ENCODE measurements around the gene GIPC3. TPM values are rescaled to one million over a fixed set of nuclear protein-coding genes. Genes with fewer than 3 reads are reported as not detected.

The GIPC3 gene
- total RNA-seq, 1 donor: under 0.01 TPM

DNA sequence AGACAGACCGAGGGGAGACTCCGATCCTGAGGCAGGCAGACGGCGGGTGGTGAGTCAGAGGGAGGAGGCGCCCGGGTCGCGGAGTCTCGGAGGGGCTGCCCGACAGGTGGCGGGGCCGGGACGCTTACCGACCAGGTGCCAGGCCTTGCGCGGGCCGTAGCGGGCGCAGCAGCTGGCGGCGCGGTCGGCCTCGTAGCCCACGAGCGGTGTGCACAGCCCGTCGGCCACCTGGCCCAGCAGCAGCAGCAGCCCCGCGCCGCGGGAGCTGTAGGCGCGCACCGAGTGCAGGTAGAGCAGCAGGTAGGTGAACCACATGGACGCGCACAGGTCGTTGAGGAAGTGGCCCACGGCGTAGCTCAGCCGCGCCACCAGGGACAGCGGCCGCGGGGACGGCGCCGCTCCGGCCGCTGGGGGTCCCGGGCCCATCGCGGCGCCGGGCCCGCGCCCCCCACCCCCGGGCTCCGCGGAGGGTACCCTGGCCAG lies 28.3 kb upstream of the GIPC3 start:
- no peaks in the 10 kb centered on the region for H3K36me3 ChIP-seq (ENCODE audit: insufficient read depth, low read length)
- H3K4me3 ChIP-seq (ENCODE audit: insufficient read depth, low read length): peak overlapping the region; percentile 95
- H3K27me3 ChIP-seq (ENCODE audit: insufficient read depth, low read length): no peaks in the 10 kb centered on the region
- TF ChIP-seq, protein P1, sequence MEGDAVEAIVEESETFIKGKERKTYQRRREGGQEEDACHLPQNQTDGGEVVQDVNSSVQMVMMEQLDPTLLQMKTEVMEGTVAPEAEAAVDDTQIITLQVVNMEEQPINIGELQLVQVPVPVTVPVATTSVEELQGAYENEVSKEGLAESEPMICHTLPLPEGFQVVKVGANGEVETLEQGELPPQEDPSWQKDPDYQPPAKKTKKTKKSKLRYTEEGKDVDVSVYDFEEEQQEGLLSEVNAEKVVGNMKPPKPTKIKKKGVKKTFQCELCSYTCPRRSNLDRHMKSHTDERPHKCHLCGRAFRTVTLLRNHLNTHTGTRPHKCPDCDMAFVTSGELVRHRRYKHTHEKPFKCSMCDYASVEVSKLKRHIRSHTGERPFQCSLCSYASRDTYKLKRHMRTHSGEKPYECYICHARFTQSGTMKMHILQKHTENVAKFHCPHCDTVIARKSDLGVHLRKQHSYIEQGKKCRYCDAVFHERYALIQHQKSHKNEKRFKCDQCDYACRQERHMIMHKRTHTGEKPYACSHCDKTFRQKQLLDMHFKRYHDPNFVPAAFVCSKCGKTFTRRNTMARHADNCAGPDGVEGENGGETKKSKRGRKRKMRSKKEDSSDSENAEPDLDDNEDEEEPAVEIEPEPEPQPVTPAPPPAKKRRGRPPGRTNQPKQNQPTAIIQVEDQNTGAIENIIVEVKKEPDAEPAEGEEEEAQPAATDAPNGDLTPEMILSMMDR (IDR thresholded peaks at IDR 0.05; ENCODE audit: extremely low read depth, low read depth, low read length): no peak
- peaks cover 19% of the 10 kb centered on the region for H4K20me1 ChIP-seq (ENCODE audit: insufficient read depth, low read length)
- H3K9me3 ChIP-seq (ENCODE audit: low read depth, low read length): no peaks in the 10 kb centered on the region
- H3K27ac ChIP-seq (ENCODE audit: low read depth, low read length): peak overlapping the region; percentile 57
- DNase-seq (ENCODE audit: insufficient read length, low spot score, missing footprints): peak; percentile 98
- peaks cover 42% of the 10 kb centered on the region for H3K79me2 ChIP-seq (ENCODE audit: insufficient read depth, low read length)
- peak overlapping the region; percentile 62 for H2AFZ ChIP-seq (ENCODE audit: low read length)
- H3K4me1 ChIP-seq (ENCODE audit: insufficient read depth, low read length): peaks cover 12% of the 10 kb centered on the region
- H3K4me2 ChIP-seq (ENCODE audit: insufficient read depth, low read length): peak overlapping the region; percentile 95

DNA sequence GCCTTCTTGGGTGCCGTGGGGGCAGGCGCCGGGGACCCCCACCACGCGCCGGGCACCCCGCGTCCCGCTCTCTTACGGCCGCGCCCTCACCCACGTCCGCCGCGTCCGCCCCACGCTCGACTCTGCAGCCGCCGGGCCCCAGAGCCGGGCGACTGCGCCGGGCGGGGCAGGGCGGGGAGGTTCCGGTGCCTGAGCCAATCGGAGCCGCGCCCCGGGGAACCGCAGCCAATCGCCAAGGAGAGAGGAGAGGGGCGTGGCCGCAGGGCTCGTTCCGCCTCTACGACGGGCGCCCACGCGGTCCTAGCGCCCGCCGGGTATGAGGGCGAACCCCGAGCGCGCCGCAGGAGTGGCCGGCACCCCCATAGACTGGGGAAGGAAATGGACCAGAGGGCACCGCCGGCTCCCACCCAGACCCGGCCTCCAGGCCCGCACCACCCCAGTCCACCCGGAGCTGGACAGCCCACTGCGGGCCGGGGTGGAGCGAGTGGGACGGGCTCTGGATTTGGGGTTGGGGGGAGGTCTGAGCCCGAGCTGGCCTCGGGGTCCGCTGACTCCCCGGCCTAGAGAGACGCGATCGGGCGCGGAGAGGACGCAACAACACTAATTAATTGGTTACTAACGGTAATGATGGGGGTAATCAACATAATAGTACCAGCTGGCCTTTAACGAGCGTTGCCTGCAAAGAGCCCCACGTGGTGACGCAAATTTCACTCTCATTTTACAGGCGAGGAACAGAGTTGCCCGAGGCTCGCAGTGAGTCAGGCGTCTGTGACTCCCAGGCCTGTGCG lies 27.6 kb upstream of the GIPC3 start, which contains the start of gene MFSD12:
MFSD12 (minus strand) TSS at position 126 of the 788 bp plus-strand sequence. CDS start 183 bp downstream, outside the sequence.
- peak within 1 kb of the TSS; percentile 95 for H3K4me2 ChIP-seq (ENCODE audit: insufficient read depth, low read length)
- H3K4me1 ChIP-seq (ENCODE audit: insufficient read depth, low read length): peaks cover 10% of the 10 kb centered on the region
- no peaks in the 10 kb centered on the region for H3K36me3 ChIP-seq (ENCODE audit: insufficient read depth, low read length)
- TF ChIP-seq, protein P1 (IDR thresholded peaks at IDR 0.05; ENCODE audit: extremely low read depth, low read depth, low read length): no peak
- no peaks in the 10 kb centered on the region for H3K9me3 ChIP-seq (ENCODE audit: low read depth, low read length)
- H4K20me1 ChIP-seq (ENCODE audit: insufficient read depth, low read length): peaks cover 19% of the 10 kb centered on the region
- H3K27me3 ChIP-seq (ENCODE audit: insufficient read depth, low read length): no peaks in the 10 kb centered on the region
- peak; percentile 100 for DNase-seq (ENCODE audit: insufficient read length, low spot score, missing footprints)
- H3K79me2 ChIP-seq (ENCODE audit: insufficient read depth, low read length): peaks cover 39% of the 10 kb centered on the region
- peak within 1 kb of the TSS; percentile 92 for H2AFZ ChIP-seq (ENCODE audit: low read length)
- H3K4me3 ChIP-seq (ENCODE audit: insufficient read depth, low read length): peak within 1 kb of the TSS; percentile 95
- H3K27ac ChIP-seq (ENCODE audit: low read depth, low read length): peak within 1 kb of the TSS; percentile 85

DNA sequence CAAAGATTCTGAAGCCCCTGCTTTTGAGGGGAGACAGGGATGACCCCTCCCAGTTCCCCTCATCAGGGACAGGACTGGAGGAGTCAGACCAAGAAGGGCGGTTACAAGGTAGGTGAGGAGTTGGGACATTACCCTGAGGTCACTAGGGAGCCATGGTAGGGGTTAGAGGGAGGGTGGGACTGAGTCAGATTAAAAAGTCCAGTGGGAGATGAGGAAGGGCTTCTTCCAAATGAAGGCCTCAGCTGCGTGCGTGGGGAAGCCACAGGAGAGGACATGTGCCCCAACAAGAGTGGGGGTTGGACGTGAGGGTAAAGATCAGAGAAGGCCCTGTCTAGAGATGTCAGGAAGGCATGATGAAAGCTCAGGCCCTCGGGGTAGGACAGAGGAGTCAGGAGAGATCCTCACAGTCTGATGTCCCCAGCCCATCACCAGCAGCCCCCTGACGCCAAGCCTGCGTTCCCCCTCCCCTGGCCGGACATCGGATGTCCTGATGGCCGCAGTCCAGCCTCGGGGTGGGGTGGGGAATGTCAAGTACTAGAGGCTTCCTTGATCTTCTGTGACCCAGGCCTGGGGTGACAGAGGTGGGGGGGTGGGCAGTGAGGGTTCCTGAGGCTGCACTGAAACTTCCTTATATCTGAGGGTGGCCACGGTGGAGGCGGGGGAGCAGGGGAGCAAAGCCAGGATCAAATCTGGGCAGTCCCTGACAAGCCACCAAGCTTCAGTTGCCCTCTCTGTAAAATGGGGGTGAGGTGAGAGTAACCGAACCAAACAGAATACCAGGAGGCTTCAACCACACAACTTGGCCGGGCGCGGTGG lies 21.4 kb upstream of the GIPC3 start:
- H3K36me3 ChIP-seq (ENCODE audit: insufficient read depth, low read length): no peaks in the 10 kb centered on the region
- H3K4me2 ChIP-seq (ENCODE audit: insufficient read depth, low read length): no peak overlapping the region
- H3K4me3 ChIP-seq (ENCODE audit: insufficient read depth, low read length): no peak overlapping the region
- peak; percentile 11 for DNase-seq (ENCODE audit: insufficient read length, low spot score, missing footprints)
- H4K20me1 ChIP-seq (ENCODE audit: insufficient read depth, low read length): no peaks in the 10 kb centered on the region
- no peak overlapping the region for H2AFZ ChIP-seq (ENCODE audit: low read length)
- no peaks in the 10 kb centered on the region for H3K4me1 ChIP-seq (ENCODE audit: insufficient read depth, low read length)
- no peaks in the 10 kb centered on the region for H3K79me2 ChIP-seq (ENCODE audit: insufficient read depth, low read length)
- TF ChIP-seq, protein P1 (IDR thresholded peaks at IDR 0.05; ENCODE audit: extremely low read depth, low read depth, low read length): no peak
- H3K27me3 ChIP-seq (ENCODE audit: insufficient read depth, low read length): no peaks in the 10 kb centered on the region
- H3K27ac ChIP-seq (ENCODE audit: low read depth, low read length): no peak overlapping the region
- no peaks in the 10 kb centered on the region for H3K9me3 ChIP-seq (ENCODE audit: low read depth, low read length)
